Measurements from ENCODE around the gene MRPL37.
A peak's percentile ranks its signal among the peaks of the same experiment; 100 is the strongest.
"Not testable (repeated sequence)": the region's sequence is repeated elsewhere in the genome, so short reads cannot be mapped to it uniquely, and the experiment has no call there.

Gene MRPL37

DNA sequence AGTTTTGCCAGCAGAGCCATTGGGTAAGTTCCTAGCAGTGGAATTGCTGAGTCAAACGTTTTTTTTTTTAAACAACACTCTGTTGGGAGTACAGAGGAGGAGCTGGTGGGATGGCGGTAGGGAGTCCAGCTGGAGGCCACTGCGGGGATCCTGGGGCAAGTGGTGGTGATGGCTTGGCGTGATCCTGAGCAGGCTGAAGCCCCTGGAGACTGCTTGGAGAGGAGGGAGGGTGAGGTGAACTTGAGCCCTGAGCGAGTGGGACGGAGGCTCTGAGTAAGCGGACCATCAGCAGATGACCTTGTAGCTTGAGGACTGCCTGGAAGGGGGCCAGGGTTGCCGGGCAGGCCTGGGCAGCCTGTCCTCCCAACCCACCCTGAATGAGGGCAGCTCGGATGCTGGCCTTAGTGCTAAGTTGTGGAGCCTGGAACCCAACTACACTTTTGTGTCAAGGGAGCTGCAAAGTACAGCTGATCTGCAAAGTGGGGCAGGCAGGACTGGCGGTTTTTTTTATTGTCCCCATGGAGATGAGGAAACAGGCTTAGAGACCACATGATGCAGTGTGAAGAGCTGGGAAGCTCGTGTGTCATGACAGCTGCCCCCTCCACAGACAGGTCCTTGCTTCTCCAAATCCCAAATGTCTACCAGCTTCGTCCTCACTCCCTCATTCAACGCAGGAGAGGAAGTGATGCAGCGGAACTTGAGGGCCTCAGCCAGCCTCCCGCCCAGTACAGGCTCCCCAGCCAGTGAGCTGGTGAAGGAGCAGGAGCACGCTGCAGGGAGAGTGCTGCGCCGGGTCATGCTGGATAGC lies 20.2 kb downstream of the MRPL37 start:
- peak; percentile 49 for DNase-seq

DNA sequence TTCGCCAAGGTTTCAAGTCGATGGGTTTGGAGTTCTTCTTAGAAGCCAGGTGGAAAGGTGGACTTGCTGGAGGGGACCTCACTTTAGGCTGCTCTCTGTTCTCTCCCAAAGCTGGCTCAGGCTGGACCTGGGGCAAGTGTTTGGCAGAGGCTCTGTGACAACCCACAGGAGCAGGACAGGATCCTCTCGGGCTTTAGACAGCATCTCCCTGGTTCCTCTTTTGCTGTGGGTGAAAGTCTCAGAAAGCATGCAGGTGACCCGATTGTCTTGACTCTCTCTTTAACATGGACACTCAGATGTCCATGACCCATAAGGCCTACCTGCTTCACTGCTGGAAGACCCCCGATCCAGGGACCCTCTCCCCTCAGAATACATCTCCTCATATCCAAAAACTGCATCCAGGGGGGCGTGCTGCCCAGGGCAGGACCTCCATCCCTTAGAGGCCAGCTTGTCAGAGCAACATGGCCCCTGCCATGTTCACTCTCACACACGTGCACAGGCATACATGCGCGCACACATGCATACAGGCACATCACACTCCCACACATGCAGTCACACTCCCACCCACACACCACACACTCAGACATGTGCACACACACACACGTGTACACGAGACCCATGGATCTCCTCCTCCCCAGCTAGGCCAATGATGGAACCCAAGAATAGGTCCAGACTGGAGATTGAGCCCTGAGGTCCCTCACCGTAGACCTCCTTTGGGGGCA lies 21.3 kb downstream of the MRPL37 start:
- no peak for DNase-seq

DNA sequence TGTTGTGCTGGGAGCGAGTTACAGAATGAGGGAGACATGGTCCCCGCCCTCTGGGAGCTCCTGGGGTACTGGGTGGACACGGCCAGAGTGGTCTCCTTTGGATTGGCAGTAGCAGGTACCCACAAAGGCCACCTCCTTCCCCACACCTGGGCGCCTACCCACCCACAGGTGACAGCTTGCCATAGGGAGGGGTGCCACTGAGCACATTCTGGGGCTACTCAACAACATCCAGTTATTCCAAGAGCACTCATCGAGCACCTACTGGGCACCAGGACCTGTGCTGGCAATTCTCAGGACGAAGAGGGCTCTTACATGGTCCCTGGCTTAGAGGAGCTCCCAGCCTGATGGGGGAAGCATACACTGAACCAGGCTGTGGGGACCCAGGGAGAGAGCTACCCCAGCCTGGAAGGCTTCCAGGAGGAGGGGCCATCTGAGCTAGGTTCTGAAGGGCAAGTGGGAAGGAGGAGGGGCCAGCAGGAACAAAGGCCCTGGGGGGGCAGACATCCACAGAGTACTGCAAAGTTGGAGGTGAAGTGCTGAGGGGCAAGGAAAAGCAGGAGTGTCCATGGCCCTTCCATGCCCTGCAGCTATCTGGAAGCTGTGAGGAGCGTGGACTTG lies 22.0 kb downstream of the MRPL37 start:
- DNase-seq: peak; percentile 51

DNA sequence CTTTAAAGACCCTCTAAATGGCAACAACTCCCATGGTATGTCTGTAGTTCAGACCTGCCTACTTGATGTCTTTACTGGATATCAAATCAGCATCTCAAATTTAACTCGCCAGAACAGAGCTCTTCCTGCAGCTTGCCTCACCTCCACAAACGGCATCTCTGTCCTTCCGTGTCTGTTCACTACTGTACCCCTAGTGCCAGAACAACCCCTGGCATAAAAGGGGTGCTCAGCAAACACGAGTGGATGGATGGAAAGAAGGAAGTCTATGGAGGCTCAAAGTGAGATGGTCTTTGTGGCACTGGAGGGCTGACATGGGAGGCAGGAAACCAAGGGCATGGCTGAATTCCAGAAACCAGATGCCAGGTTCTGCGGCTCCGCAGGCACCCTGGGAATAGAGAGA lies 22.7 kb downstream of the MRPL37 start:
- DNase-seq: no peak

DNA sequence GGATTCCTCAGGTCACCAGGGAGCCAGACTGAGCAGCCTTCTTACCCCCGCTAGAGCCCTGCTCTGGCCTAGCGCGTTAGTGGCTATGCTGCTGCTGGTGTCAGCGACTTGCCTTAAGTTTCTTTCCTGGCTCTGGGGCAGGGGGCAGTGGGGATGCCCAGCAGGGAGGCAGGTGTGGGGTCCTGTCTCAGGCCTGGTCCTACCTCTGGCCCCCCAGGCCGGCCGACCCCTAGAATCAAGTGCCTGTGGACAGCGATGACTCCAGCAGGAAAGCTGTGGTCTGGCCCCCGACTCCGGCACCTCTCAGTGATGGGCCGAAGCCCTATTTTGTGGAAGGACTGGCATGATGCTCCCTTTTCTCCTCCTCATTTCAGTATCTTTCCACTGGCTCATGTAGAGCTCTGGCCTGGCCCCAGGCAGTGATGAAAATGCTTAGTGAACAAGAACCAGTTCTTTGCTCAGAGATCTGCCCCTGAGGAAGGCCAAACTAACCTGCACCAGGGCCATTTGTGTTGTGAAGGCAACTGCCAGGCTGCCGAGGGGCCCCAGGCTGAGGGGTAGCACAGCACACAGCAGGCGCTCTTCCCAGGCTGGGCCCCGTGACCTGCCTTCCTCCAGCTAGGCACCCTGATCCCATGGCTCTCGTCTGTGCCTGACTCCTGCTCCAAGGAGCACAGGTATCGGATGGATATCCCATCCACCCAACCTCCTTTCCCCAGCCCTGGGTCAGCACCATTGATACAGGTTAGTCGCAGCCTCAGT lies 23.7 kb downstream of the MRPL37 start:
- DNase-seq: no peak

DNA sequence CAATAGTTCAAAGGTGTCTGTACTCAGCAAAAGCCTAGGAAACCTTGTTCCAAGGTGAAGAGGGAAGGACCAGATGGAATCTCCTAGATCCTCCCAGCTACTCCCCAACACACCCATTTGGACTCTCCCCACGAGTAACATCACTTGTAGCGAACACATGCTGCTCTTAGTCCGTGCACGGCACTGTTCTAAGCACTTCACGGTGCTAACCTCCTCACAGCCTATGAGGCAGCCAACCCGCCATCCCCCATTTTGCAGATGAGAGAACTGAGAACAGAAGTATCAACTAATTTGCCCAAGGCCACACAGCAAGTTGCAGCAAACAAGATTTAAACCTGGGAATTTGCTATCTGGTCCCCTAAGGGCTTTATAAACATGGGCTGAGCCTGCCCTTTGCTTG lies 24.3 kb downstream of the MRPL37 start:
- DNase-seq: no peak

DNA sequence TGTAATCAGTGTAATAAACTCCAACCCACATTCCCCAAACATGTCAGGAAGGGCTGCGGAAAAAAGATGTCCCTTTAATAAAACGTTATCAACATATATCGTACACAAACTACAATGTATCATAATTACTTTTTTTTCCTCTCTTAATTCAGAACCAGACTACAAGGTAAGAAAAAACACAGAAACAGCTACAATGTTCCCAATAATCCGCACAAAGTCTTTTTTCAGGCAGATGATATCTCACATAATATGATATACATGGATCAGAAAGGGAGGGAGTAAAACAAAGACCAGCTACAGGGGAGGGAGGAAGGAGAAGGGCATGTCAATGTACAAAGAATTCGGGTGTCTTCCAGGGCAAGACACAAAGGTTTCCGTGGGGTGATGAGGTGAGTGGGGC lies 25.4 kb downstream of the MRPL37 start:
- no peak for DNase-seq

DNA sequence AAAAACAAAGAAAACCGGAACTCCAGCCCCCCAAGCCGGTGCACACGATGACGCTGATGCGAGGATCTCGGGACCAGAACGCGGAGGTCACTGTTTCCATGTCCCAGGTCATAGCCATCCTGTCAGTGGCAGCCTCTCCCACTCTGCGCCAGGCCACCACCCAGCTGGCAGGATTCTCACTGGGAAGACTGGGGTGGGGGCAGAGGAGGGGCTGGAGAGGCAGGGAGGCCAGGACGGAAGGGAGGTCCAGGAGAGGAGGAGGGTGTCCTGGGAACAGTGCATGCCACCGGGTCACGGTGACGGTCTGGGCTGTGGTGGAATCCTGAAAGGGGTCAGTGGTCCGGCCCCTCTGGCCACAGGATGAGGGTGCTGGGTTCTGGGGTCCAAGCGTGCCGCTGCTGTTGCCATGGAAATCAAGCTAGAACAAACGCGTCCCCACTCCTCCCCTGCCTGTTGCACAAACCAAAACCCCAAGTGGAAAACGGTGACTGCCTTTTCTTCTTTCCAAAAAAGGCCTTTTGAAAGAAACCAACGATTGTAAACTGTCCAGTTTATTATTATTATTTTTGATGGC lies 26.1 kb downstream of the MRPL37 start:
- no peak for DNase-seq

DNA sequence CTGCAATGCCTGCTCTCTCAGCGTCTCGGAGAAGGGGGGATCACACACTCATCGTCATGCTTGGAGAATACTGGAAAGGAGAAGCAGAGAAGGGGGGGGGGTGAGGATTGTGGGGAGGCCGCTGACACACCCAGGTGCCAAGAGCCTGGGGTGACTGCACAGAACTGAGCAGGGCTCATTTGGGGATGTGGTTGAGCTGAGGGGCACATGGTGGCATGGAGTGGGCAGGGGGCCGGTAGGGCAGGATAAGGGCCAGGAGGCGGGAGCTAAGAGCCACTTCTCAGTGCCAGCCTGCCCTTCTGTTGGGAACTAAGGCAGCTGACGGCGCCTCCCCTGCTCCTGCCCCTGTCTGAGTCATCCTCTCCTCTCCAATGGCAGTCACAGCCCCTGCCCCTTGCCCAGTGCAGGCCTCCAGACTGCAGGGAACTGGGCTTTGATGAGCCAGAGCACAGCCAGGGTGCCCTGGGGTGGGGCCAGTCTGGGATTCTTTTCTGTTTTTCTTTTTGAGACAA lies 27.2 kb downstream of the MRPL37 start:
- peak; percentile 75 for DNase-seq

DNA sequence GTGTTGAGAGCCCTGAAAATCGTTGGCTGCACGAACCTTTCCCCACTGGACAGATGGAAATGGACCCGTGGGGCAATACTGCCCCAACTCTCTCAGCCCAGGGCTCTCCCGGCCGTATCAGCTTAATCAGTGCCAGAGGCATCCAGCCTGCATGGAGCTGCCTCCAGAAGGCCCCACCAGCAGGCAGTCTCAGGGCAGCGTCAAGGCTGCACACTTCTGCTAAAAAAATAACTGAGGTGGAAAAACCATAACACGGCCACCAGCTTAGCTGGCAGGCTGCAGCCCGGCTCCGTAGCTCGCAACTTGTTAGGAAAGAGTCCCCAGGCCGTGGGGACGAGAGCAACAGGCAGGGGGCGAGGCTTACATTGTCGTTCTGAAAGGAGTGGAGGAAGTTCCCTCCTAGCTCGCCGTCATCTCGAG lies 27.9 kb downstream of the MRPL37 start:
- peak; percentile 54 for DNase-seq

DNA sequence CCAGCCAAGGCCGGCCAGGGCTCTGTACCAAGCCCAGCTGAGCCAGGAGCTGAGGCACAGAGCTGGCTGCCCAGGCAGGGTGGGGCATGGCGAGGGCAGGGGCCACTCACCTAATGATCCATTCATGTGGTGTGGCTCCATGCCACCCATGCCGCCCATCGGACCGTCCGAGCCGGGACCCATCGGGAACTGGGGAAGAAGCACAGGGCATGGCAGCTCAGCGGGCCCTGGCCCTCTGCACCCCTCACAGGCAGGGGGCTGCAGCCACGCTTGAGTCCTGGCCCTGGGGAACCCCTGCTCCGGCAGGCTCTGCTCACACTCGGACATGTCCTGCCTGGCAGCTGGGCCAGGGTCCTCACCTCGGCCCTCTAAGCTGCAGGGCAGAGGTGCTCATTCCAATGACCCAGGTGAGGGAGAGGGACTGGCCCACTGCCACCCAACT lies 28.7 kb downstream of the MRPL37 start:
- DNase-seq: no peak

DNA sequence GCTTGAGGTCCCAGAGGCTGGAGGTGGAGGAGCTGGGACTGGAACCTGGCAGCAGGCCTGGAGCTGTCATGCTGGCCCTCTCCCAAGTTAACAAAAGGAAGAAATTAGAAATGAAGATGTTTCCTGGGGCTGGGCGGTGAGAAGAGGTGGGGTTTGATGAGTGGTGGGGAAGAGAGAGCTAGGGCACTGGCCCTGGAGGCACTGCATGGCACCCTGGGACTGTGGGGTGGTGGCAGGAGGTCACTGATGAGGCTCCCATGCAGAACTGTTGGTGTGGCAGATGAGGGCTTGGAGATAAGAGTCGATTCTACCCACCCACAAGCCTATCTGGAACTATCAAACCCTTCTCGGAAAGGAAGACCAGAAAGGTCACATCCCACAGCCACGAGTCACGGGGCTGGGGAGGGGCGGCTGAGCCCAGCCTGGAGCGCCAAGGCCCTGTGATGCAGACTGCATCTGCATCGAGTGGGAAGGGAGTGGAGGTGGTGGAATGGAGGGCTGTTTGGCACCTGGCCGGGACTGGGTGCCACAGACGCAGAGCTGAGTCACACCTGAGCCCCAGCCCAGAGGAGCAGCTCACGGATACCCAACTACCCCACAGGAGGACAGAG lies 29.4 kb downstream of the MRPL37 start:
- peak; percentile 96 for DNase-seq

DNA sequence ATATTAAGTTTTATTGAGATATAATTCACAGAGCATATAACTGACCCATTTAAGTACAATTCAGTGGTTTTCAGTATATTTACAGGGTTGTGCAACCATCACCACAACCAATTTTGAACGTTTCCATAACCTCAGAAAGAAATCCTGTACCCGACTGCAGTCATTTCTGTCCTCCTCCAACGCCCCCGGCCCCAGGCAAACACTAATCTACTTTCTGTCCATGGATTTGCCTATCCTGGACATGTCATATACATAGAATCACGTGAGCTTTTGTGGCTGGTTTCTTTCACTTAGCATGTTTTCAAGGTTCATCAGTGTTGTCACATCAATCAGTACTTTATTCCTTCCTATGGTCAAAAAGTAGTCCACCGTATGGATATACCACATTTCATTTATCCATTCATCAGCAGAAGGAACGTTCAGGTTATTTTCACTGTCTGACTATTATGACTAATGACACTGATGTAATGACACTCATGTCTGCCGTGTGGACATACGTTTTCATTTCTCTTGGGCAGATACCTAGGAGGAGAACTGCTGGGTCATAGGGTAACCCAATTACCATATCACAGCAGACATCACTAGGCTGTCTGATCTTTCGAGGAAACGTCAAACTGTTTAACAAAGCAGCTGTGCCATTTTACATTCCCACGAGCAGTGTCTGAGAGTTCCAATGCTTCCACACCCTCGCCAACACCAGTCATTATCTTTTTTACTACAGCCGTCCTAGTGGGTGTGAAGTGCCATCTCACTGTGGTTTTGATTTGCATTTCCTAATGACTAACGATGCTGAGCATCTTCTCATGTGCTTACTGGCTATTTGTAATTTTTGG lies 30.8 kb downstream of the MRPL37 start:
- DNase-seq: peak; percentile 86

DNA sequence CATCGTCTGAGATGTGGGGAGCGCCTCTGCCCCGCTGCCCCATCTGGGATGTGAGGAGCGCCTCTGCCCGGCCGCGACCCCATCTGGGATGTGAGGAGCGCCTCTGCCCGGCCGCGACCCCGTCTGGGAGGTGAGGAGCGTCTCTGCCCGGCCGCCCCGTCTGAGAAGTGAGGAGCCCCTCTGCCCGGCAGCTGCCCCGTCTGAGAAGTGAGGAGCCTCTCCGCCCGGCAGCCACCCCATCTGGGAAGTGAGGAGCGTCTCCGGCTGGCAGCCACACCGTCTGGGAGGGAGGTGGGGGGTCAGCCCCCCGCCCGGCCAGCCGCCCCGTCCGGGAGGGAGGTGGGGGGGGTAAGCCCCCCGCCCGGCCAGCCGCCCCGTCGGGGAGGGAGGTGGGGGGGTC lies 33.2 kb downstream of the MRPL37 start:
- not testable (repeated sequence) for DNase-seq

DNA sequence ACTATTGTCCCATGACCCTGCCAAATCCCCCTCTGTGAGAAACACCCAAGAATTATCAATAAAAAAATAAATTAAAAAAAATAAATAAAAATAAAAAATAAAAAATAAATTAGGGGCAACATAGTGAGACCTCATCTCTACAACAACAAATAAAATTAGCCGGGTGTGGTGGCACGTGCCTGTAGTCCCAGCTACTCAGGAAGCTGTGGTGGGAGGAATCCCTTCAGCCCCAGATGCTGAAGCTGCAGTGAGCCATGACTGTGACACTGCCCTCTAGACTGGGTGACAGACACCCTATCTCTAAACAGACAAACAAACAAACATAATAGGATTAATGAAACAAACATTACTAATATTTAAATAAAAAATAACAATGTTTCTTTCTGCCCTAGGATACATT lies 34.3 kb downstream of the MRPL37 start:
- DNase-seq: no peak

DNA sequence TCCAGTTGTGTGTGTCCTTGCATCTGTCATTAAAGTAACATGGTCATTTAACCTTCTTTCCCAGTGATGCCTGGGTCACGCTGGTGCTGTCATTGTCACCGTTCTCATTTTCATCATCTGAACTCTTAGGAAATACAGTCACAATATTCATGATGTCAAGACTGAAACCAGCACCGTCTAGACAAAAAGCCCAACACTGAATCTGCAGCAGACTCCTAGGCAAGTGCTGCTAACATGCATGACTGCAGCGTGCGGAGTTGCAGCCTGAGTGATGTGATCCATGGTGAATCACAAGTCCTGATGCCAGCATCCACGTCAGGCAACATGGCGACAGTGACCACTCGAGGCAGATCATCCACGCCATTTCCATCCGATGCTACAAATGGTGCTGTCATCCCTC lies 37.6 kb downstream of the MRPL37 start:
- DNase-seq: no peak

DNA sequence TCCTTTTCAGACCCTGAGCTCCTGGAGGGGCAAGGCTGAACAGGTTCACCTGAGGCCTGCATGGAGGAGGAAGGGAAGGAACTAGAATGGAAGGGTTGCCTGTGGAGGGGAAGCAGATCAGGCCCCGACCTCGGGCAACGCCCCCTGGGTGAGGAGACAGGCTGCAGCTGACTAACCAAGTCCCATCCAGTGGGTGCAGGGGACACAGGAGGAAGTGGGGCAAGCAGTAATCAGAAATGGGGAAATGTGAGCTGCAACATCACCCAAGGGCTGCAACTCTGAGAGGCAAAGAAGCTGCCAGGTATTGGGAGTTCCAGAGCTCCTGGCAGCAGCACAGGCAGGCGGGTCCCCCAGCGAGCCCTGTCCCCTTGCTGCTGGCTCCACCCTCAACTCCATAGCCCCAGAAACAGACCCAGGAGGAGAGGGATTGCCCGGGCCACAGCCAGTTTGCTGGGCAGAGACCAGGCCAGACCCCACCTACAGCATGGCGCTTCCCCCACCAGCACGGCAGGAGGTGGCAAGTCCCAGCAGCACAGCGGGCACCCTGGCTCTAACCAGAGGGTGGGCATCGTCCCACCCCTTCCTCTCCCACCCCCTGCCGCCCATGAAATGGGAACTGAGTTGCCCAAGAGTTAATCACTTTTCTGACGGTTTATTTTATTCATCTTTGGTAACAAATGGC lies 38.5 kb downstream of the MRPL37 start:
- peak; percentile 77 for DNase-seq

DNA sequence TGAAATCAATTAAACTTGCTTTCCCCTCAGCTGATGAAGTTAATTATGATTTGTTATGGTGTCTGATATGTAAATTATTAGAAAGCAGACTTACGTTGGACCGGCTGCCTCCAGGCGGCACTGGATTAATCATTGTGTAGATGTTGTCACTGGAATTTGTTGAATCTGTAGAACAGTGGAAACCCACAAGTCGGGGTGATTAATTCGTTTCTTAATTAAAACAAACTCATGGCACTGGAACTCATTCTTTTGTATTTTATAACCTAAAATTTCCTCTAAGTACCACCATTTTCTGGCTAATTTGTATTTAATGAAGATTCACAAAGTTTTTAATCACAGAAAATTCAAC lies 39.0 kb downstream of the MRPL37 start:
- DNase-seq: no peak

DNA sequence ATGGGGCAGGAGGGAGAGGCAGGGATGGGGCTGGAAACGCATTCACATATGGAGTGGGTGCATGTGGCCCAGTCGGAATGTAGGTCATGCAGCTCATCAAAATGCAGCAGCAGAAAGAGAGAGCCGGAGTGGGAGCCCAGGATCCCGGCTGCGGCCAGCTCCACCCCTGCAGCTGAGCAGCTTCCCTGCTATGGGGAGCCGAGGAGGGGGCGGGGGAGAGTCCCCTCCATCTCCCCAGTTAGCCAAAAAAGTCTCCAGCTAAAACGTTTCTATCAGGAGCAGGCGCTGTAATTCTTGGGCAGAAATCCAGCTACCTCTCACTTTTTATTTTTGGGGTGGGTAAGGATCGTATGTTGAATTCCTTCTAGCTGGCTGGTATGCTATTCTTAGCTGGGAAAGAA lies 39.7 kb downstream of the MRPL37 start:
- no peak for DNase-seq

DNA sequence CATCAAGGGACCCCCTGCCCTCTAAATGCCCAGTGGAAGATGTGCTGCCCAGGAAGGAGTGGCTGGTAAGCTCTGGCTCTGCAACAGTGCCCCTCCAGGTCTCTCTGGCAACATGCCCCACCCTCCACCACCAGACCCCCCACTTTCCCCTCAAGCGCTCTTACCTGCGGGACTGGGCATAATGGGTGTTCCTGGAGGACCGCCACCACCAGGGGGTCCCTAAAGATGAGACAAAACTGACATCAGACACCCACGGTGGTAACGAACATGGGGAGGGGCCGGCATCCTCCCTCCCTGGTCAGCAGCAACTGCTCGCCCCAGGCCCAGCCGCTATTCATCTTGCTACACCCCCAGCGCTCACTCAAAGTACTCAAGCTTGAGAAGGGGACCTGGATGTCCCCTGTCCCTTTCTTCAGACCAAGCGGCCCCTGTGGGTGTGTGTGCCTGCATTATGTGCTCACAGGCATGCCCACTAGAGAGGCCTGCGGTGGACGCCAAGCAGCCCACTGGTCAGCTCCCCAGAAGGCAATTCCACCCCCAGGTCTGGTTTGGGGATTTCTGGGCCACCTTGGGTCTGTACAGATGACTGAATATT lies 40.9 kb downstream of the MRPL37 start:
- no peak for DNase-seq
